ENCODE data around the gene CTDNEP1.

CTDNEP1 gene

DNA sequence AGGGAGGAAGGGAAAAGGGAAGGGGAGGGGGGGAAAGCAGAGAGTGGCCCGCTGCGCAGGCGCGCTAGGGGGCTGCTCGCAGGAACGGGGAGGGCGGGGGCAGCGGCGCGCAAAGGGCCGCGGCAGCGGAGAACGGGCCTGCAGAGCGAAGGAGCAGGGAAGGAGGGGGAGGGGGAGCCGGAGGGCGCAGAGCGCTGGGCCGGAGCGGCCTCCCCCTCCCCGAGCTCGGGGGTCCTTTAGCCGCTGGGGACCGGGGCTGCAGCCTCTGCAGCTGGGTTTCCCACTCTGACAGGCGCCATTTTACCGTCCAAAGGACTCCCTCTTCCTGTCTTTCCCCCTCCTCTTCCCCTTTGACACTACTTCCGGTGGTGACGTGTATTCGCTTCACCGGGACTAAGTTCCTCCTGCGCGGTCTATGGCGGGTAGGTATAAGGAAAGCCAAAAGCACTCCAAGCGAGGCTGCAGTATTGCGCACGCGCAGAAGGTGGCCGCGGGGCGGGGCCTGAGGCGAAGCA lies at the start of gene CTDNEP1:
Gene CTDNEP1, minus strand, starts transcription at position 74 of the 515 bp plus-strand sequence. CDS start 438 bp downstream, outside the sequence.
- peak; percentile 98 to 100 for DNase-seq (ENCODE audit: low read depth in 1 of 2, low spot score in 1 of 2)

DNA sequence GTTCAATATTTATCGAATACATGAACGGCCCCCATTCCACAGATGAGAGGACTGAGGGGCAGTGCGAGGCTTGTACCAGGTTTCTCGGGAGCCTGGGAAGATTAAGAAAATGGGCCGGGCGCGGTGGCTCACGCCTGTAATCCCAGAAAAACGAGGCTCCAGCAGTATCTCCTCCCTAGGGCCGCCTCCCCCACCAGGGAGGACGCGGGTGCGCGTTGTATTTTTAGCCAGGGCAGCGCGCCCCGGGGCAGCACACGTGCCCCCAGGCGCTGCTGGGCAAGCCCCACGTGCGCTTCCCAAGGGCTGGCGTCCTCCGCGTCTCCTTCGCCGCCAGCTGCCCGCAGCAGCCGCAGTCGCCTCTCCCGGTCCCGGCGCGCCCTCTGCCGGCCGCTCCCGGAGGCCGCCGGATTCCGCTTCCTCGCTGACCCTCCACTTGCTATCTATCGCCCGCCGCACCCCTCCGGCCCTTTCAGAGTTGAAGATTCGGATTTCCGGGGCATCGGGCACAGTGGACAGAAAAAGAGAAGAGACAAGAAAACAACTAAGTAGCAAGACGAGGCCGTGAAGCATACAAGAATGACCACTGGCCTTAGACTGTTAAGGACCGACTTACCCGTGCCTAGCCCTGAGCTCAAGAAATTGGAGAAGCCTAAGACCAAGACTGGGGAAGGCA lies 44.8 kb upstream of the CTDNEP1 start:
- no peak for DNase-seq (ENCODE audit: low read depth in 1 of 2, low spot score in 1 of 2)

DNA sequence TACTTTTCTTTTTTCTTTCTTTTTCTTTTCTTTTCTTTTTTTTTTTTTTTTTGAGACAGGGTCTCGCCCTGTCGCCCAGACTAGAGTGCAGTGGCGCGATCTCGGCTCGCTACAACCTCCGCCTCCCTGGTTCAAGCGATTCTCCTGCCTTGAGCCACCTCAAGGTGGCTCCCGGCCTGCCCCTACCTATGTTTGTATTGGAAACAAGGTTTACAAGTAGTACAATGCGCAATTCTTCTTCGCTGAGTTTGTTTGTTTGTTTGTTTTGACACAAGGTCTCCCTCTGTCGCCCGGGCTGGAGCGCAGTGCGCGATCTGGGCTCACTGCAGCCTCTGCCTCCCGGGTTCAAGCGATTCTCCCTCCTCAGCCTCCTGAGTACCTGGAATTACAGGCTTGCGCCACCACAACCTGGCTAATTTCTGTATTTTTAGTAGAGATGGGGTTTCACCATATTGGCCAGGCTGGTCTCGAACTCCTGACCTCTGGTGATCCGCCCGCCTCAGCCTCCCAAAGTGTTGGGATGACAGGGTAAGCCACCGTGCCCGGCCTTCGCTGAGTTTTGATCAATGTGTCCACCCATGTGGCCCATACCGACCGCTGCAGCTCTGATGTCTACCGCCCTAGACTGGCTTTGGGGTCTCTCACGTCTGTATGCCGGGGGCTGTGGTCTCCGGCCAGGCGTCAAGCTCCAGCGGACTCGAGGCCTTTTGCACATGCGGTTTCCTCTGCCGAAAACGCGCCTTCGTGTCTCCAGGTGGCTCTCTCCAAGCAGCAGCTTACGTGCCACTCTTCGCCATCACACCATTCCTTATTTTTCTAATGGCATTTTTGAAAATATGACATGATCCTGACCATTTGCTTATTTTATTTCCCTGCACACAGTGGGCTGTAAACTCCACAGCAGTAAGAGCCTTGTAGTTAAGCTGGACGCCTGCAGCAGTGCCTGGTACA lies 44.0 kb upstream of the CTDNEP1 start:
- no peak for DNase-seq (ENCODE audit: low read depth in 1 of 2, low spot score in 1 of 2)

DNA sequence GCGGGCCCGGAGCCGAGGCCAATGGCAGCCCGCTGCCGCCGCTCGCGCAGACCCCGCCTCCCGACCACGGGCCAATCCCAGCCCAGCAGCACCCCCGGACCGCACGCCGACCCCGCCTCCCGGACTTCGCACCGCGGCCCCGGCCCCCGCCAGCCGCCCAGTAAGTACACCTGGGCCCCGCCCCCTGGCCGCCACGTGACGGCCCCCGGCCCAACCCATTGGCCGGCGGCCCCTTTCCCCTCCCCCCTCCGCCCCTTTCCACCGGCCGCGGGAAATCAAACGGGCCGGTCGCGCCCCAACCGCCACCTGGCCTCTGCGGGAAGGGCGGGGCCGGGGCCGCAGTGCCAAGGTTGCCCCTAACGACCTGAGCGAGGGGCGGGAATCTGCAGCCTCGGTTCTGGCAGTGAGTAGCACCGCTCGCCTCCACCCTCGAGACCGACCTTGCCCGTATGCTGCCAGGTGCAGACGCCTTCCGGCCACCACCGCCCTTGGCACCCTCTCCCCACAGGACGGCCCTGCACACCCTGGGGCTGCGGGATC lies 43.1 kb upstream of the CTDNEP1 start, which contains the start of gene YBX2:
Gene YBX2, minus strand, starts transcription at position 26 of the 540 bp plus-strand sequence. CDS start 139 bp downstream, outside the sequence.
- DNase-seq (ENCODE audit: low read depth in 1 of 2, low spot score in 1 of 2) = peak; percentile 38 to 43

GRCh38 chr17:7293816-7294613 lies 42.5 kb upstream of the CTDNEP1 start:
- DNase-seq (ENCODE audit: low read depth in 1 of 2, low spot score in 1 of 2) = no peak

DNA sequence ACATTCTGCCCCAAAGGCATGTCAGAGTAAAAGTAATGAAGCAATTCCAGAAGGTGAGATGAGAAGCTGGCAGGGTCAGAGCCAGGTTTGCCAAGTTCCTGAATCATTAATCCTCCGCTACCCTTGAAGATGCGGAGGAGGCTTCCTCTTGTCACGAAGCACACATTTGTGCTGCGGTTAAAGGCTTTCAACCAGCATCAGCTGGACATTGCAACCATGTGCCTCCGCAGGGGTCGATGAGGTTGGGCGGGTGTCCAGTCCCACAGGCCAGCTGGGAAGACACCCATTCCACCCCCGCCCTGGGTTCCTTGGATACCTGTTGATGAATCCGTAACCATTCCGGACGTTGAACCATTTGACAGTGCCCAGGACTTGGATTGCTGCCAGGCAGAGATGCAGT lies 41.6 kb upstream of the CTDNEP1 start:
- no peak for DNase-seq (ENCODE audit: low read depth in 1 of 2, low spot score in 1 of 2)

DNA sequence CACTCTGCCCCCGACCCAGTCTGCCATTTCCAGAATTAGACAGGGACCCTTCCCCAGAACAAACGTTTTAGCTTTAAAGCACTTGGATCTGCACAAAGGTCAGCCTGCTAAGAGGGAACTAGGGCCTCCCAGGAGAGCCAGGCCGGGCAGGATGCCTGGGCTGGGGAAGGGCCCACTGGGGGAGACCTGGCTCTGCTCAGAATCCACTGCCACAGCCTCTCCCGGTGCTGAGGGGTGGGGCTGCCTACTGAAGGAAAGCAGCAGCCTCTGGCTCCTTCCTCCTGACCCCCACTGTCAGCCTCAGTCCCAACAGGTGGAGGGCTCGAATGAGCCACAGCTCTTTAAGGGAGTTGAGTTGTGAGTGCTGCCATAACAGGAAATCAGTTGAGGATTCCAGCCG lies 41.2 kb upstream of the CTDNEP1 start:
- no peak for DNase-seq (ENCODE audit: low read depth in 1 of 2, low spot score in 1 of 2)

DNA sequence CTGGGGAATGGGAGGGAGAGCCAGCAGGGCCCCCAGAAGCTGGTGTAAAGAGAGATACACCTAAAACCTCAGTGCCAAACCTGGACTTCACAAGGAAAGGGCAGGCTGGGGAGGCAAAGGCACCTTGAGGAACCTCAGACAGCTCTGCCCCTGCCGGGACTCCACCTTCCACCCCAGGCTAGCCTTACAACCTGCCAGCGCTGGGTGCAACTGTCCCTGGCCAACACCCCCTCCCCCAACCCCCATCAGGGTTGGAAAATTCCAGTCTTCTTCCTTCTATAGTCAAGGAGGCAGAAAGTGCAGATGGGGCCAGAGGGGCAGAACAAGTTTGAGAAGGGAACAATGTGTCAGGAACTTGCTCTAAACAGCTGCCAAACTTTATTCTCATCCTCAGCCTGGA lies 40.7 kb upstream of the CTDNEP1 start:
- no peak for DNase-seq (ENCODE audit: low read depth in 1 of 2, low spot score in 1 of 2)

DNA sequence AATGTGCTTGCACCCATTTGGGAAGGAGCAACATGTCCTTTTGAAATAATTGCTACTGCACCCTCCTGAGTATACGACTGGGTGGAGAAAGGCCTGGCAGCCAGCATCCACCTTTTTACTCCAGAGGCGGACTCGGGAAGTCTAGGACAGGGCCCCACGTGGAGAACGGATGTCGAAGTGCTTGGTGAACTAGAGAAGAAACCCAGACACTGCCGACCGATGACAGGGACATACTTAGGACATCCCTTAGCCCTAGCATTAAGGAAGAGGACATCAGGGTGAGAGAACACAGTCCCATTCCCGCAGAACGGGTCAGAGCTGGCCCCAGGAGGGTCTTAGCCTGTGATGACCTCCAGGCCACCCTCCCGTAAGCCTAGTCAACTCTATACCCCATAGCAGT lies 39.2 kb upstream of the CTDNEP1 start:
- DNase-seq (ENCODE audit: low read depth in 1 of 2, low spot score in 1 of 2) = no peak

DNA sequence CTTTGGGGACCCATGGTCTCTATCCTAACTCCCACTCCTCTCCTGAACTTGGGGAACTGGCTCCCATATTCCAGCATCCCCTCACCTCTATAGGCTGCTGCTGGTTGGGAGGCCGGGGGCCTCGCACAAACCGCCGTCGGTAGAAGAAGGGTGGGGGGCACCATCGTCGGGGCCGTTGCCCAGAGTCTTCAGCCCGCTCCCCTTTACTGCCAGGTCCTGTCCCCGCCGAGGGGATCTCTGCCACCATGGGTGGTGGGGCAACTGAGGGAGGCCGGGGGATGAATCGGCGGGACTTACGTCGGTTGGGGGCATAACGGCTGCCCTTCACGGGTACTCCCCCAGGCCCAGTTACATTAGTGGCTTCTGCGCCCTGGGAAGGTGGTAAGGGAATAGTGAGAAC lies 38.6 kb upstream of the CTDNEP1 start:
- no peak for DNase-seq (ENCODE audit: low read depth in 1 of 2, low spot score in 1 of 2)

GRCh38 chr17:7289256-7290032 lies 37.9 kb upstream of the CTDNEP1 start:
- no peak for DNase-seq (ENCODE audit: low read depth in 1 of 2, low spot score in 1 of 2)

GRCh38 chr17:7285679-7286078 lies 34.1 kb upstream of the CTDNEP1 start:
- no peak for DNase-seq (ENCODE audit: low read depth in 1 of 2, low spot score in 1 of 2)

GRCh38 chr17:7284911-7285310 lies 33.4 kb upstream of the CTDNEP1 start:
- no peak for DNase-seq (ENCODE audit: low read depth in 1 of 2, low spot score in 1 of 2)

DNA sequence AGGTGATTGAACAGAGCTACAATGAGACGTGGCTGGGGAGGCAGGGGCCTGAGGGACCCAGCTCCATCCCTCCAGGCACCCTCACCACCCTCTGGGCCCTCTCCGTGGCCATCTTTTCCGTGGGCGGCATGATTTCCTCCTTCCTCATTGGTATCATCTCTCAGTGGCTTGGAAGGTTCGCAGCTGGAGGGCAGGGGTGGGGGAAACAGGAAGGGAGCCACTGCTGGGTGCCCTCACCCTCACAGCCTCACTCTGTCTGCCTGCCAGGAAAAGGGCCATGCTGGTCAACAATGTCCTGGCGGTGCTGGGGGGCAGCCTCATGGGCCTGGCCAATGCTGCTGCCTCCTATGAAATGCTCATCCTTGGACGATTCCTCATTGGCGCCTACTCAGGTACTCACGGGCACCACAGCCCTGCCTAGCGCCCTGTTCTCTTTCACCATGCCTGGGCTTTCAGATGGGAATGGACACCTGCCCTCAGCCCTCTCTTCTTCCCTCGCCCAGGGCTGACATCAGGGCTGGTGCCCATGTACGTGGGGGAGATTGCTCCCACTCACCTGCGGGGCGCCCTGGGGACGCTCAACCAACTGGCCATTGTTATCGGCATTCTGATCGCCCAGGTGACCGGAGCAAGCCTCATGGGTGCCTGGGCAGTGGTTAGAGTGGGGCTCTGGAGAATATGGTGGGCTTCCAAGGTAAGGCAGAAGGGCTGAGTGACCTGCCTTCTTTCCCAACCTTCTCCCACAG lies 32.1 kb upstream of the CTDNEP1 start:
- no peak for DNase-seq (ENCODE audit: low read depth in 1 of 2, low spot score in 1 of 2)

GRCh38 chr17:7282752-7283321 lies 31.3 kb upstream of the CTDNEP1 start:
- no peak for DNase-seq (ENCODE audit: low read depth in 1 of 2, low spot score in 1 of 2)

DNA sequence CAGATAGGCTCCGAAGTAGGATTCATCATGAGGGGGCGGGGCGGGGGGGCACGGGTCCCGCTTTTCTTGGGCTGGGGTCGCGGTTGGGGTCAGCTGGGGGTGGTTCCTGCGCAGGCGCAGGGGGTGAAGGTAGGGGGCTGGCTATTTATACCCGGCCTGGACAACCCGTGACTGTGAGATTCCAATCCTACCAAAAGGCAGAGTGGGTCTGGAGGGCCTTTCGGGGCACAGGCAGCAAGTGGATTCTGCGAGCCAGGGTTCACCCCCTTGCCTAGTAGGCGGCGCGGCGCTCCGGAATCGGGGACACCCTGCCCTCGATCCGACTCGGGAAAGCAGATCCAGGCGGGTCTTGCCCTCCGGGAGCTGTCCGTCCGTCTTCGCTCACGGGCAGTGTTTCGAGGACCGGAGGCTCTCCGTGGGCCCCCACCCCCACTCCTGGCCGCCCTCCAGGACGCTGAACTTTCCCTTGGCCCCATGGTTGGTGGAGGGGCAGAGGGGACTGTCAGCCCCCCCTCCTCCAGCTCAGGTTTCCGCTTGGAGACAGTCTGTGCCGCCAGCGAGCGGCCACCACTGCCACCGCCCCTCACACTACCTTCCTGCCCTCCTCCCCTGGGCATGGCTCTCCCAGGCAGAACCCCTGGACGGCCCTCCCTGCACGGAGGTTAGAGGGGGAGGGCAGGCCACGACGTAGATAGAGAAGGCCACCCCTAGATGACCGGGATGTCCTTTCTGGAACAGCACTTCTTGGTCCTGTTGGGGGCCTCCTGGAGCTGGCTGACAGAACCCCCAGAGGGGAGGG lies 30.6 kb upstream of the CTDNEP1 start:
- no peak for DNase-seq (ENCODE audit: low read depth in 1 of 2, low spot score in 1 of 2)

DNA sequence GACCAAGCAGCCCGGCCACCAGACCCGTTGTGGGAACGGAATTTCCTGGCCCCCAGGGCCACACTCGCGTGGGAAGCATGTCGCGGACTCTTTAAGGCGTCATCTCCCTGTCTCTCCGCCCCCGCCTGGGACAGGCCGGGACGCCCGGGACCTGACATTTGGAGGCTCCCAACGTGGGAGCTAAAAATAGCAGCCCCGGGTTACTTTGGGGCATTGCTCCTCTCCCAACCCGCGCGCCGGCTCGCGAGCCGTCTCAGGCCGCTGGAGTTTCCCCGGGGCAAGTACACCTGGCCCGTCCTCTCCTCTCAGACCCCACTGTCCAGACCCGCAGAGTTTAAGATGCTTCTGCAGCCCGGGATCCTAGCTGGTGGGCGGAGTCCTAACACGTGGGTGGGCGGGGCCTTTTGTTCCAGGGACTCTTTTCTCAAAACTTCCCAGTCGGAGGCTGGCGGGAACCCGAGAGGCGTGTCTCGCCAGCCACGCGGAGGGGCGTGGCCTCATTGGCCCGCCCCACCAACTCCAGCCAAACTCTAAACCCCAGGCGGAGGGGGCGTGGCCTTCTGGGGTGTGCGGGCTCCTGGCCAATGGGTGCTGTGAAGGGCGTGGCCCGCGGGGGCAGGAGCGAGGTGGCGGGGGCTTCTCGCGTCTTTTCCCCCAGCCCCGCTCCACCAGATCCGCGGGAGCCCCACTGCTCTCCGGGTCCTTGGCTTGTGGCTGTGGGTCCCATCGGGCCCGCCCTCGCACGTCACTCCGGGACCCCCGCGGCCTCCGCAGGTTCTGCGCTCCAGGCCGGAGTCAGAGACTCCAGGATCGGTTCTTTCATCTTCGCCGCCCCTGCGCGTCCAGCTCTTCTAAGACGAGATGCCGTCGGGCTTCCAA lies 29.8 kb upstream of the CTDNEP1 start, which contains the start of gene SLC2A4:
Gene SLC2A4, plus strand, starts transcription at position 645 of the 879 bp plus-strand sequence. Its CDS starts 217 bp downstream, at position 862.
- peak; percentile 73 to 88 for DNase-seq (ENCODE audit: low read depth in 1 of 2, low spot score in 1 of 2)

Data from activated CD4-positive, alpha-beta T cell treated with anti-CD3 and anti-CD28 coated beads, Interleukin-2, amount 50 U/mL, for 24 hours (primary cell).